ENCODE data around the gene ZDHHC12. TPM values are rescaled to one million over a fixed set of nuclear protein-coding genes. Genes with fewer than 3 reads are reported as not detected.

The ZDHHC12 gene
- total and polyA plus RNA-seq, 2 donors (not counting 3 experiments of a cell fraction or from before 2014, with no cell fraction given), result 28.8 to 62.0 TPM

DNA sequence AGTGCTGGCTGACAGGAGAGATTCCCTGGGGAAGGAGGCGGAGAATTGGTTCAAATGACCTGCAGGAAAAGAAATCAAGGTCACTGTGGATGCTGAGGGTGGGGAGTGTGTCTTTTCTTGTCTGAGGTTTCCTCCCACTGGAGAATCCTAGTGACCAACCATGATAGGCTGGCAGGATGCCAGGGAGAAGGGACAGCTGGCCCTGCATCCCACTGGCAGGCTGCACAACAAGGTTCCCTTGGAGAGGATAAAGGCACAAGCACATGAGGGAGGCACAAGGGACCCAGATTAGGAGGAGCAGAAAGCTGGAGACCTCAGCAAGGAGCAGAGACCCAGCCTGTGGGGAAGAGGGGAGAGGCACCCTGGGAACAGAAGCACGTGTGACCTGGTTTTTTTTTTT lies 11.4 kb upstream of the ZDHHC12 start:
- Histone ChIP-seq H4K20me1 (replicated peaks; ENCODE audit: control insufficient read depth, extremely low read depth, insufficient read depth, low read length) (no peaks in the 10 kb centered on the region), H3K36me3 (ENCODE audit: control insufficient read depth in 2 of 2, extremely low read depth in 1 of 2, insufficient read depth in 2 of 2, low read length in 2 of 2) (peaks cover 0 to 8% of the 10 kb centered on the region in 2 experiments), H3K4me3 (replicated peaks in 1 of 3; ENCODE audit: insufficient read depth in 1 of 3, low read depth in 1 of 3, low read length in 3 of 3) (no peak overlapping the region), H3K27me3 (ENCODE audit: control insufficient read depth in 2 of 2, insufficient read depth in 2 of 2, low read length in 2 of 2) (no peaks in the 10 kb centered on the region), H3K9me3 (replicated peaks; ENCODE audit: control insufficient read depth, insufficient read depth, low read length) (no peaks in the 10 kb centered on the region), H2AFZ (ENCODE audit: low read depth, low read length) (no peak overlapping the region), H3K27ac (ENCODE audit: insufficient read depth, low read depth, low read length) (no peak overlapping the region), H3K9ac (replicated peaks; ENCODE audit: extremely low read depth, insufficient read depth, low read length) (no peak overlapping the region), H3K79me2 (ENCODE audit: control insufficient read depth, insufficient read depth, low read length) (no peaks in the 10 kb centered on the region), H3K9me1 (replicated peaks; ENCODE audit: control insufficient read depth, extremely low read depth, insufficient read depth, low read length) (no peaks in the 10 kb centered on the region), H3K4me2 (ENCODE audit: insufficient read depth, low read length) (no peak overlapping the region), H3K4me1 (ENCODE audit: control insufficient read depth, extremely low read depth, insufficient read depth, low read length) (no peaks in the 10 kb centered on the region)
- POLR2A ChIA-PET, result no interaction called here
- TF ChIP-seq, protein P1, sequence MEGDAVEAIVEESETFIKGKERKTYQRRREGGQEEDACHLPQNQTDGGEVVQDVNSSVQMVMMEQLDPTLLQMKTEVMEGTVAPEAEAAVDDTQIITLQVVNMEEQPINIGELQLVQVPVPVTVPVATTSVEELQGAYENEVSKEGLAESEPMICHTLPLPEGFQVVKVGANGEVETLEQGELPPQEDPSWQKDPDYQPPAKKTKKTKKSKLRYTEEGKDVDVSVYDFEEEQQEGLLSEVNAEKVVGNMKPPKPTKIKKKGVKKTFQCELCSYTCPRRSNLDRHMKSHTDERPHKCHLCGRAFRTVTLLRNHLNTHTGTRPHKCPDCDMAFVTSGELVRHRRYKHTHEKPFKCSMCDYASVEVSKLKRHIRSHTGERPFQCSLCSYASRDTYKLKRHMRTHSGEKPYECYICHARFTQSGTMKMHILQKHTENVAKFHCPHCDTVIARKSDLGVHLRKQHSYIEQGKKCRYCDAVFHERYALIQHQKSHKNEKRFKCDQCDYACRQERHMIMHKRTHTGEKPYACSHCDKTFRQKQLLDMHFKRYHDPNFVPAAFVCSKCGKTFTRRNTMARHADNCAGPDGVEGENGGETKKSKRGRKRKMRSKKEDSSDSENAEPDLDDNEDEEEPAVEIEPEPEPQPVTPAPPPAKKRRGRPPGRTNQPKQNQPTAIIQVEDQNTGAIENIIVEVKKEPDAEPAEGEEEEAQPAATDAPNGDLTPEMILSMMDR (IDR thresholded peaks at IDR 0.05; ENCODE audit: extremely low read depth in 1 of 2, insufficient read depth in 1 of 2, low read depth in 1 of 2, low read length in 2 of 2), result no peak
- no peak for TF ChIP-seq POLR2A (IDR thresholded peaks at IDR 0.05; ENCODE audit: low read depth, low read length)
- TF ChIP-seq JUN (IDR thresholded peaks at IDR 0.05; ENCODE audit: borderline replicate concordance, insufficient read depth, insufficient read length, low read depth), result no peak
- TF ChIP-seq POLR2AphosphoS5 (IDR thresholded peaks at IDR 0.05; ENCODE audit: insufficient read depth, low read depth, low read length), result no peak
- no peak for TF ChIP-seq MYC (IDR thresholded peaks at IDR 0.05; ENCODE audit: low read depth, low read length)
- TF ChIP-seq, protein P2, sequence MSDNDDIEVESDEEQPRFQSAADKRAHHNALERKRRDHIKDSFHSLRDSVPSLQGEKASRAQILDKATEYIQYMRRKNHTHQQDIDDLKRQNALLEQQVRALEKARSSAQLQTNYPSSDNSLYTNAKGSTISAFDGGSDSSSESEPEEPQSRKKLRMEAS (IDR thresholded peaks at IDR 0.05; ENCODE audit: insufficient read depth, insufficient read length), result no peak
- no peak for TF ChIP-seq FOS (IDR thresholded peaks at IDR 0.05; ENCODE audit: borderline replicate concordance, insufficient read depth, low read length)
- no peak for TF ChIP-seq EZH2 (IDR thresholded peaks at IDR 0.05; ENCODE audit: borderline replicate concordance, low read depth, low read length, severe bottlenecking)
- no peak for TF ChIP-seq GATA2 (IDR thresholded peaks at IDR 0.05; ENCODE audit: insufficient read depth, insufficient read length, low read depth, low read length)
- dilution Hi-C loops (cut with MboI; ENCODE audit: extremely low pct_ligation_motif_present, low sequenced_read_pairs), result no loop called here
- CTCF ChIA-PET, result no interaction called here
- FAIRE-seq (no peak), DNase-seq (ENCODE audit: low read depth, low spot score) (no peak)
- no TSS peak for BruUV-seq (replicated peaks)
- intact Hi-C loops (cut with micrococcal nuclease), result loop anchor here (10.0 kb wide), 1 partner anchor 289 kb away; the partner anchor contains the start of gene SH3GLB2
